ENCODE results near the gene FOXF2.

The FOXF2 gene

DNA sequence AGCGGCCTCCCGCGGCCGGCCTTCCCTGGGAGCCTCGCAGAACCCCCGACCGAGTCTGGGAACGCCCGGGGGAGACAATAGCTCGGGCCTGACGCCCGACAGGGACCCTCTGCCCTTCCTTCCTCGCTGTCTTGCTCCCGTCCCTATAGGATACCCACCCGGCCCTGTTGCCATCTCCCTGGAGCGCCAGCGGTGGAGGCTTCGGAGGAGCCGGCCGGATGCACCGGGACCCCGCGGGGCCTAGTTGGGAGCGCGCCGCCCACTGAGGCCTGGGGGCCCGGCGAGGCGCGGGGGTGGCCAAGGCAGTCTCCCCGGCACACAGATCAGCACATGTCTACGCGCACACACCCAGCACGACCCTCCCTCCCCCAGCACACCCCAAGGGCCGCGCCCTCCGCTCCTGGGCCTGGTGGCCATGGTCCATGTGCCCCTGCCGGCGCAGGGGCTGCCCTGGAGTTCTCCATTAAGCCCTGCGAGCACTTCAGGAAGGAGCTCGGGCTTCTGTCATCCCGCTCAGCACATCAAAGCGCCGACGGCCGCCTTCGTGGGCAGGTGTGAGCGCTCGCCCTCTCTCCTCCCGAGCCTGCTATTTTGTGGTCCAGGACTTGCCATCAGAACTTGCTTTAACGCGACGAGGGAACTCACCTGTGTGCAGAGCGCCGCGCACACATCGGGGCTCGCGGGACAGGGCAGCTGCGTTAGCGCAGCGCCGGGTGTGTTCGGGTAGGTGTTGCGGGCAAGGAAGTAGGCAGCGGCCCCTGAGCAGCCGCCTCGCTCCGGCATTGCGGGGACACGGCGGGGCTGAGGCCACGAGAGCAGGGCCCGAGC, 3.7 kb downstream of the FOXF2 start:
- DNase-seq = no peak

DNA sequence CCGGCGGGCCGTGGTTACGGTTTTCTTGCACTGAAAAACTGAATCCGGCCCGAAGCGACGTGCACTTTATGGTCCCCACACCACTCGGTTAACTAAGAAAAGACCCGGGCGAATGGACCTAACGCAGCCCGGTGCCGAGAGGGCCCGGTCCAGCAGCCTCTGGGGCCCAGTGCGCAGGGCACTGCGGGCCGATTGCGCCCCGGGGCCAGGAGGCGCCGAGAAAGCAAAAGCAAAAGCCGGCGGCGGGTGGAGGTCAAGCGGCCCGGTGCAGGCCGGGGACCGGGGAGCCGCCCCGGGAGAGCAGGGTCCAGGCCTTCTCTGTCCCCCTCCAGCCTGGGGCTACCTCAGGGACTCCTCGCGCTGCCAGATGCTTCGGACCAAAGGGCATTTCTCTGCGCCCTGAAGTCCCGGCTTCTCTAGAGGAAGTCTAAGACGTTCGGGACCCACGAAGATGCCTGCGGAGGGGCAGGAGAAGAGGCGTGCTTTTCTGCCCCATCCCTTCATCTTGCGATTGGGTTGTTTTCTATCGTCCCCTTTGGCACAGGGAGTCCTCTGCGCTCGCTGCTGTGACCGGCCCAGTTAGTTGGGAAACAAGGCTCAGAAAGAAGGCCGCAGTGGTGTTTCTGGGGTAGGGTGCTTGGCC, 4.4 kb downstream of the FOXF2 start:
- no peak for DNase-seq

DNA sequence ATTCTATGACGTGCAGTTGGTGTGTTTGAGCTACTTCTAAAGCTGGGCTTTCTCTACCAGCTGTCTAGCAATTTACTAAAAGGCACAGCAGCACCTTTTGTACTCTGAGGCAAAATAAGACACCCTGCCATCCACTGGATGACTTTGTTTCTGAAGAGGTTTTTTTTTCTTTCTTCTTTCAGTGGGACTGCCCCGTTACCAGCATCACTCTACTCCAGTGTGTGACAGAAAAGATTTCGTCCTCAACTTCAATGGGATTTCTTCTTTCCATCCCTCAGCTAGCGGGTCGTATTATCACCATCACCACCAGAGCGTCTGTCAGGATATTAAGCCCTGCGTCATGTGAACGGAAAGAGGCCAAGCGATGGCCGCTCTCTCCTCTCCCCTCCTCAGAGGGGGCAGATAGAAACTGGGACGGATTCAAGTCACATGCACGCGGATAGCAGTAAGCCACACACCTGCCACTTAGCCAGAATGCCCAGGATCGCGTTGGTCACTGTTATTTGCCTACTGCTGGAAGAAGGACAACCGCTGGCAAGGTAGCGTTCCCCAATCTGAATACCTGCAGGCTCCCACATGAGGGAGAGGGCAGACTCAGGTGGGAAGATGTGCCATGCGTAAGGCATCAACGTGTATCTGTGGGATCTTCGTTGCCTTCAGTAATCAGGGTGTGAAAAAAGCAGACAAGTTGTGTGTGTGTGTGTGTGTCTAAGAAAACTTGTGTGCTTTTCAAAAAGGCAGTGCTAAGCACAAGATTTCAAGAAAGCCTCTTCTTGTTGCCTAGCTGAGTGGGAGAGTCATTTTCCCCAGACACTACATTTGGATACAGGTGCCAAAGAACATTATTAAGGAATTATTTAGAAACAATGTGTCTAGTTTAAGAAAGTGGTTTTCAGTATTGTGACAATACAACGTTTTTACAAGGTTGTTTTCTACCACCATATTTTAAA, 5.4 kb downstream of the FOXF2 start:
- DNase-seq = no peak

DNA sequence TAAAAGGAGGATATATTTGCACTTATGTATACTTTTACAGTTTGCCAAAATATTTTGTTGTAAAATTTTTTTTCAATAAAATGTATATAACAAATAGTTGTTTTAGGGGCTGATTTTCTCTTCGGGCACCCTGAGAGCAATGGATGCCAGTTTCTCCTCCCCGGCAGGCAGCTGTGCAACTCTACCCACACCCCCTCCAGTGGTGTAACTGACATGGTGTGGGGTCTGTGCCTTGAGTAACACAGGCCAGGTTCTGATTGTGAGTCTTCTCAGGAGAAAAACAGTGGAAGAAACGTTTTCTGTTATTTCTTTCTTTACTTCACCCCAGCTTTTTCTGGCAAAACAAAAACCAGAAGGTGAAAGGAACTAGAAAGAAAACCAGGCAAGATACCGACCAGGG, 6.1 kb downstream of the FOXF2 start:
- DNase-seq = no peak

DNA sequence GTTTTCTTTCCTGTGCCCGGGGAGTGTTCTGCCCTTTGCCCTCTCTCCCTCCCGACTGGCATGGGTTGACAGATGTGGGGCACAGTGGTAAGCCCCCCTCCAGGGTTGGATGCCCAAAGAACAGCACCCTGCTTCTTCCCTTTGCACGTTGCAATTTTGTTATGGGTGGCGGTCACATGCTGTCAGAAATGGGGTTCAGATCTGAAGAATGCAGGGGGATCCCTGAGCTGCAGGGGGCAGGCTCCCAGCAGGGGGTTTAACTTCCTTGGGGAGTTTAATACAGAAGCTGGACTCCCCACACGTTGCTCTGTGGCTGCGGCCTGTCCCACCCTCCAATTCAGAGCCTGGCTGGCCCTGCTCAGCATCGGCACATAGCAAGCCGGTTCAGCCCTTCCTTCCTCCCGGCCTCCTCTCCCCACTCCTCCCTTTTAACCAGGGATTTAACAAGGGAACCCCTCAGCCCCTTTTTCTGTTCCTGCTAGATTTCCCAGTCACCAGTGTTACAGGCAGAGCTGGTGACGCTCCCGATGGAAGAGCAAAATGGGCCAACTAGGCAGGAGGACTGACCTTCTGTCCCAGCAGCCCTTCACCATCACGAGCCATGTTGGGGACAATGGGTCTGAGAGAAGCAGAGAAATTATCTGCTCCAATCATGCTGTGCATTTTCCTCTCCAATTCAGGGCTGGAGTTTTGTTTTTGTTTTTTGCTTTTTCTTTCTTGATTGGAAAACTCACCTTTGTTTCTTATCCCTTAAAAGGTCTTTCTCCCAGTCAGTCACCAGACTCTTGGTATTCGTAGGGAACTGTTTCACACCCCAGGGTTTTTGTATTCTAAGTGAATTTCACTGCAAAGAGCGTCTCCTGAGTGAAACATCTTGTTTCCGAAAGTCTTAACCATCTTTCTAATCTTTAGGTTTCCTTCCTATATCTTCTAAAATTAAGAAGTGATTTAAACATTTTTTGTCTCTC, 6.8 kb downstream of the FOXF2 start:
- DNase-seq = no peak

DNA sequence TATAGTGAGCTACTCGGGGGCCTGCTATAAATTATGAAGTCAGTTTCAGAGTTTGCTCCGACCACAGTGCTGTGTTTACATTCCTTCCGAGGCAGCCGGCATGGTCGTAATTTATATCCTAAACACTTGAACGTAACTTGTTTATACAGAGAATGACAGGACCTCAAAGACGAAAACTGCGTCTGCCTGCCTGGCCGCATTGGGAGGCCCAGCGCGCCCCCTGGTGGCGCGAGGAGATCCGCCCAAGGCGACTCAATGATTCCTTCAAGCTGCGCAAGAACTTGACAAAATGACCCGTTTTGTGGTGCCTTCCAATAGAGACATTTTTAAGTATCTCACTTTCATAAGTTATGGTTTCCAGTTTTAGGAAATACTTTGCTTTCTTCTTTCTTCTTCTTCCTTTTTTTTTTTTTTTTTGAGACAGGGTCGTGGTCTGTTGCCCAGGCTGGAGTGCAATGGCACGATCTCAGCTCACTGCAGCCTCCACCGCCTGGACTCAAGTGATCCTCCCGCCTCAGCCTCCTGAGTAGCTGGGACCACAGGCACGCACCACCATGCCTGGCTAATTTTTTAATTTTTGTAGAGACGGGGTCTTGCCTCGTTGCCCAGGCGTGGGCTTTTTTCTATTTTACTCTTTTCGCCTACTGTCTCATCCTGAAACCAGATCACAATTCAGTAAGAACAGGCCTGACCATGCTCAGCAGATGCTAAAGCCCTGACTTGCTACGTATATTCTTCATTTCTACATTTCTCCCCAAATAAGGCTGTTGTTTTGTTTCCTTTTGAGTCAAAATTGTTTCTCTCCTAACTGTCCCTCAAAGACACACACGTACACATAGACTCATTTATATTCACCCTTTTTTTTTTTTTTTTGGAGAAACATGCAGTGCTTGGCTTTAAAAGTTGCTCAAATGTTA, 7.8 kb downstream of the FOXF2 start:
- DNase-seq = peak; percentile 61

DNA sequence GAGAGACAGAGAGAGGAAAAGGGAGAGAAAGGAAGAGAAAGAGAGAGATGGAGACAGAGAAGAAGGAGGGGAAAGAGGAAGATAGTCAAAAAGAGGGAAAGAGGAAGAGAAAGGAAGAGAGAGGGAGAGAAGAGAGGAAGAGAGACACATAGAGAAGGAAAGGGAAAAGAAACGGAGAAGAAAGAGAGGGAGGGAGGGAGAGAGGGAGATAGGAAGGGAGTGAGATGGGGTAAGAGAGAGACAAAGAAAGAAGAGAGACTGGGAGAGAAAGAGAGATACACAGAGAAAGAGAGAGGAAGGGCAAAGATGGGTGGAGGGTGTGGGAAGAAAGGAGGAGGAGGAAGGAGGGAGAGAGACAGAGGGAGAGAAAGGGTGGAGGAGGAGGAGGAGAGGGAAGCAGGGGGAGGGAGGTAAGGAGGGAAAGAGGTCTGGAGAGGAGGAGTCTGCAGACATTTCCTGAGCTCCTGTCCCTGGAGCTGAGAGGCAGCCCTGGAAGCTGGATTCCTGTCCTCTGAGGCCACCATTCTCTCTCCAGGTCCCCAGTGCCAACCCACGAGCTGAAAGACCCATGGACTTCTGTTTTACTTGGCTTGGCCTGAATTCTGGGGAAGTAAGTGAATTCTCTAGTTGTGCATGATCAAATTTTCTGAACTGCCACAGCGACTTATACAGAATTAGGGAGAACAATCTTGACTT, 9.9 kb downstream of the FOXF2 start:
- no peak for DNase-seq

DNA sequence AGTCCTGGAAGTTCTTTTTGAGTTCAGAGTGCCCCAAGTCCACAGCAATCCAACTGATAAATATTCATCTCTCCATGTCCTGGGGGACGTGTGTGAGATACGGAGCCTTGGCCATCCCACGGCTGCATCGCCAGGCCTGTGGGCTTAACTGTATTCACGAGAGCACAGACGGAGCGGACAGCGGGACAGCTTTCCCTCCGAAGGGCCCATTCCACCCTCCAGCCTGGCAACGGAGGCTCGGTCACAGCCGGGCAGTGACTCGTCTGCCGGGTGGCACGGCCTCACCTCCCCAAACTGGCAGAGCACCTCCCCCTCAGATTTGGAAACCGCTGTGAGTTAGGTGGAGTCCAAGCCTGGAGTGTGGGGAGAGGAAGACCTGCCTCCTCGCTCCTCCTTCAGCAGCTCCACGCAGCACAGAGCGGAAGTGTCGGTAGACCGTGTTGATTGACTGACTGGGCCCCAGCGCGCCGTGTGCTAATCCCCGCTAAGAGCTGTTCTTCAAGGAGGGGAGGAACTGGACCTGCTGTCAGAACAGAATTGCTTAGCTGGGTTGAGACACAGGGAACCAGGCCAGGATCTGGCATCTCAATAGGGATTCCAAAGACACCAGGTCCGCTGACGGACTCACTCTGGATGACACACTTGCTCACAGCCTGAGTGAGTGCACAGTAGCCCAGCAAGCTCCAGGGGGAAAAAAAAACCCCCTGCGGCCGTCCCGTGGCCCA, 10.9 kb downstream of the FOXF2 start:
- DNase-seq = no peak

DNA sequence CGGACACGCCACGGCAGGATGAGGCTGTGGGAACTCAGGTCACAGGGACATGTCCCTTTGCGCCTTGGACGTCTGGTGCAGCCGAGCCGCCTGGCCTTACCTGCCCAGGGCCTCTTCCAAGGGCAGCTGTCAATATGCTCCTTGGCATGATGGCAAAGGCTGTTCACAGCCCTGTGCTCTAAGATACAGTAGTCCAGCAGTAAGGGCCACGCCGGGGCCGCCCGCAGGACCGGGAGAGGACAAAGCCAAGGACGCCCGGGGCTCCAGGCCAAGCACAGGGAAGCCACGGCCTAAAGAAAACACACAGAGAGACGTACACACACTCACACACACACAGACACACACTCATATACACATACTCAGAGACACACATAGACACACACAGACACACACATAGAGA, 13.0 kb downstream of the FOXF2 start:
- DNase-seq = no peak

DNA sequence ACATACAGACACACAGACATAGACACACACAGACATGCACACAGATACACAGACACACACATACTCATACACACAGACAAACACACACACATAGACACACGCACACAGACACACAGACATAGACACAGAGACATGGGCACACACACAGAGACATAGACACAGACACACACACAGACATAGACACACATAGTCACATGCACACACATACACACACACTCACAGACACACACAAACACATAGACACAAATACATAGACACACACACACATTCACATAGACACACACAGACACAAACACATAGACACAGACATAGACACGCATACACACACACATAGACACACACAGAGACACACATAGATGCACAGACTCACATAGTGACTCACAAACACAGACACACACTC, 13.5 kb downstream of the FOXF2 start:
- DNase-seq = no peak

DNA sequence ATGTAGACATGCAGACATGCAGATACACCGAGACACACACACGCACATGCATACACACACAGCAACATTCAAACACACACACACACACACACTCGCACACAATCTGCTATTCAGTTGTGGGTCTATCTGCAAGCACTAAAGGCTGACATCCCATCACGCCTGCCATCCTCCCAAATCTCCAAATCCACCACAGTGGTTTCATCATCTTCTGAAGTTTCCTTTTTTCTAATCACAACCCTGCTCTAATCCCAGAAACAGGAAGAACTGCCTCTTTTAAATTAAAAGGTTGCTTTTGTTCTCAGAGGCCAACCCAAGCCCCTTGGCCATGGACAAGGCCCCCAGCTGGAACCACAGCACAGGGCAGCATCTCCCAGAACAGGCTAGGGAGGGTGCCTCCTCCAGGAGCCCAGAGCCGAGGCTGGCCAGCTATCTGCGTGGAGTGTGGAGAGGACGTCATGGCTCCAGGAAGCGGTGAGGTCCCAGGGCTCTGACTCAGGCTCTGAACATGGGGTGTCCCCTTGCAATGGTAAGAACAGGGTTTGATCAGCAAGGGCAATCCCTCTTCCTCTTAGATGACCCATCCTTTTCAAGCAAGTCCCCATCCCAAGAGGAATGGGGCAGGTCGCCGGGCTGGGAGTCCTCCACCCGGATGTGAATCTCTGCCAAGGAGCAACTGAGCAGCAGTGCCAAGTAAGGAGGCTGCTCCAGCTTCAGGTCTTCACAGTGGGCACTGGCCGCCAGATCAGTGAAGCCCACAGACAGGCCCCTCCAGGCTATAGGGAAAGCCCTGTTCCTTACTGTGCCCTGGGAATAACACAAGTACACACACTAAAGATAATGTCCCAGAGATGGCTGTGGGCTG, 14.7 kb downstream of the FOXF2 start:
- DNase-seq = no peak

DNA sequence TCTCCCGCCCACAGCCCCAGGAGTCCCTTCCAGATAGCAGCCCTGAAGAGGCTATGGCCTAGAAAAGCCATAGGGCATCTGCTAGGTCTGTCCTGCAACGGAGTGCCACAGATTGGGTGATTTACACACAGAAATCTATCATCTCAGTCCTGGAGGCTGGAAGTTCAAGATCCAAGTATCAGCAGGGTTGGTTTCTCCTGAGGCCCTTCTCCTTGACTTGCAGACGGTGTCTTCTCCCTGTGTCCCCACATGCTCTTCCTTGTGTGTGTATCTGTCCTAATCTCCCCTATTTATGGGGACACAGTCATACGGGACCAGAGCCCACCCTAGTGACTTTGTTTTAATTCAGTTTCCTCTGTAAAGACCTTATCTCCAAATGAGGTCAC, 15.3 kb downstream of the FOXF2 start:
- DNase-seq = no peak

DNA sequence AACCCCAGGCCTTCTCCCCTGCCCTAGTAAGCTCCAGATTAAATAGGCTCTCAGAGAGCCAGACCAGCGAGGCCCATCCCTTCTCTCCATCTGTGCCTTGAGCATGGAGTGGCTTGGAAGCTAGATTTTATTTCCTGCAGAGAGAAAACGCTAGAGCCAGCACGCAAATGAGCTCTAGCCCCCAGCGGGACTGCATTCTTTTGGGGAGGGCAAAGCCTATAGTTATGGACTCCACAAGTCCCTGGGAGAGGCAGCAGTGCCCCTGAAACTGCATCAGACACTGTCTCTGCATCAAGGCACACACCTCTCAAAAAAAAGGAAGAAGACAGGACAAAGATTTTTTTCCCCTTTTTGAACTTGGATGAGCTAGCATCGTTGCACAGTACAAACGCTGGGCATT, 15.8 kb downstream of the FOXF2 start:
- DNase-seq = no peak

DNA sequence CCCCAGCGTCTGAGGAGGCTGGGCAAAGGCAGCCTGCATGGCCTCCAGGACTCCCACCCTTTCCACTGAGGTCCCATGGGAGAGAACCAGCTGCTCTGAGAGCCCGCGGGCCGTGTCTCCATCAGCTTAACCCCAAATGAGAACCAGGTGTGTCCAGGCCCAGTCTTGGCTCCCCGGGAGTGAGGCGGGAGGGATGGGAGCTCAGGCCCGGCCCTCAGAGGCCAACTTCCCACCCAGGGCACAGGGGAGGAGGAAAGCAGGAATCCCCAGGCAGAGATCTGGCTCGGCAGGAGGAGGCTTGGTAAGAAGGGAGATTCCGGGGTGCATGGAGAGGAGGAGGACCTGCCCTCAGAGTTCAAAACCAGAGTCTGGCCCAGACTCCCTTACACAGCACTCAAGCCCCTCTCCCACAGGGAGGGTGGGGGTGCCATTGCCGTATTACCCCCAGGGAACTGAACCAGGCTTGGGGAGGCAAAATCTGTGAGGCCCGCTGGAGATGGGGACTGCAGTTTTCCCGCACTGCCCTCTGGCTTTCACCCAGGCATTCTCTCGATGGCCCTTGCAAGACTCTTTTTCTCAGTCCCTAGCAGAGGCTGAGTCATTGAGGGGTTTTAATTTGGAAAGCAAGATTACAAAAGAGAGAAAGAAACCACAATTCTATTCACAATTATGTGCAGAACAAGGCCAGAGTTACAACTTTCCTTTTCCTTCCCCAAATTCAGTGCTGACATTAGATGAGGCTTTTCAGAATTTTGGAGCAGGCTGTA, 17.1 kb downstream of the FOXF2 start:
- DNase-seq = no peak

DNA sequence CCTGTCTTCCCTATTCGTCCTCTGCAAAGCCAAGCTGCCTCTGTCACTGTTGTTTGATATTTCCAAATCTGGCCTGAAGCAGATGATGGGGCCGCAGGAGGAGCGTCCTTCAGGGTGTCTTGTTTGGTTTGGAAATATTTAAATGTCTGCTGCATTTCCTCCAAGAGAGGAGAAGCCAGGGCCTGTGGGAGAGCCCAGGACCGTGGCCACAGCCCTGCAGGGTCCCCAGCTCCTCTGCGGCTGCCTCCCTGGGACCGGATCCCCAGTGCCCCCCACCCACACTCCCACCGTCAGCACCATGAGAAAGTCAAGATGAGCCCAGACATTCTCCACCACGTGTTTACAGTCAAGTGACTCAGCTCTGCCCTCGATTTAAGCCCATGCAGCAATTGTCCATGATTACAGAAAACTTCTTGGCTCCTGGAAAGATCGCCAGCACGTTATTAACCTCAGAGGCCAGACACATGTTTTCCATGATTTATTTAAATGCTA, 18.2 kb downstream of the FOXF2 start:
- no peak for DNase-seq

DNA sequence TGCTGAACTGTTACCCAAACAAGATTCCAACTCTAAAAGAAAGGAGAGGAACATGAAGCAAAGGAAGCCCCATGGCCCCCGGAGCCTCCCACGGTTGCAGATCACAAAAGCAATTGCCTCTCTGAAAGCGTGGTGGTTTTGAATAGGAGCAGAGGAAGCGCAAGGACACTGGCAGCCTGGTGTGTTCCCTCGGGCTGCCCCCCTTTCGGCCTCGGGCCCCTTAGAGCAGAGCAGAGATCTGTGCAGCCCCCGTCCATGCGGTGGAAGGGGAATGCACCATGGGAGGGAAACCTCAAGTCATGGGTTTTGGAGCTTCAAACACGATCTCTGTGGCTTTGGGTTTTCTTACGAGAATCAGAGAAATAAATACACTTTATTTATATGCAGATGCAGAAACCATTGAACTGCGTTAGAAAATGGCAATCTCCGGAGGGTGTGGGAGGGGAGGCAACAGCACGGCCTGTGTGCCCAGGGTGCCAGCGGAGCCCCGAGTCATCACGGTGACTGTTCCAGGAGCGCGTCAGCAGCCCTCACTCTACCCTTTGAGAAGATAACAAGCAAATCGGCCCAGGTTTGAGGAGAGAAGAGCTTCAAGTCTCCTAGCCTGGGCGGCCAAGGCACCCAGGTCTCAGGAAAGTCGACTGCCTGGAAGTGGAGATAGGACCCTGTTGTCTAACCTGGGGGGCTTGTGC, 20.5 kb downstream of the FOXF2 start:
- DNase-seq = no peak

DNA sequence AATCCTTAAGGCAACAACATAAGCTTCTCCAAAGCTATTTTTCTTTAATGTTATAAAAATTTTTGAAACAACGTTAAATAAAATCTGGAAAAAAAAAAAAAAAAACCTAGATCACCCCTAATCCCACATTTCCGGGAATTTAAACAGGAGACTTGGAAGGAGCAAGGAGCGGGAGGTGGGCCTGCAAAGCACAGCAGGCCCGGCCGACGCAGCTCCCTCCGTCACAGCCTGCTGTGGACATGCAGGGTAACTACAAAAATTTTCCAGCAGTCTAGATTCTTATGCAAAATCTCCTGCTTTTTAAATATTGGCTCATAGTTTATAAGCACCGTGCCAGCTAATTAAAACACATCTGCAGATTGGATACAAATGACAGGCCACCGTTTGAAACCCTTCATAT, 23.5 kb downstream of the FOXF2 start:
- no peak for DNase-seq

All from DMS 273 treated with DMSO at 0.1 percent for 48 hours (cell line).